Left cardiac atrium (tissue), 2 donors: ENCODE measurements around the gene BET1. TPM values are rescaled to one million over a fixed set of nuclear protein-coding genes. Genes with fewer than 3 reads are reported as not detected.

Experiments
- total RNA-seq, 2 donors: library from RNA; stranded (reverse); fragmentation: NEBNext Ultra II Directional; extraction: Animal tissue kit (Norgen Biotek cat#: 25700); gene quantifications; one replicate each; pipeline ENCODE4 v1.2.1, GENCODE V29; 2021
- donor health status: DM: no; HTN: yes; CAD: no; lungs with severe emphysema.
- donor health status: DM: yes; HTN: yes; CAD: no.

BET1 gene
- total RNA-seq, 2 donors from 2014 or later, result 17.0 to 17.1 TPM

Other genes starting within 250 kb of the BET1 start
- gene TFPI2, start 113.6 kb downstream of the BET1 start, total RNA-seq, result 1 to 10 TPM; 1.1 to 3.6 TPM
- not detected for gene GNGT1, start 97.8 kb downstream of the BET1 start, total RNA-seq
- 10 to 100 TPM; 19.8 to 25.2 TPM for gene GNG11, start 82.6 kb downstream of the BET1 start, total RNA-seq